HepG2 (cell line): ENCODE measurements around the gene PAXIP1. TPM values are rescaled to one million over a fixed set of nuclear protein-coding genes. Genes with fewer than 3 reads are reported as not detected.

ENCODE experiments used
- ATAC-seq: fragments of 200-7000 bp; cut with Tn5 transposase; 3 replicates; pipeline ENCODE4 v1.9.1; 2020; ENCODE audit warnings: mild to moderate bottlenecking, moderate library complexity
- BruUV-seq: library from RNA; stranded (reverse); fragments of 400-500 nt; replicated peaks from 2 replicates; lab custom pipeline; 2021; lab: Mats Ljungman, UMichigan
- CTCF ChIA-PET: fragments of 300-600 bp; formaldehyde crosslinking; extraction: SDS; loops from one replicate; lab custom pipeline; 2021; ENCODE audit warnings: low total read pairs, inconsistent platforms, low intra/inter-chr PET ratio; lab: Yijun Ruan, JAX
- POLR2A ChIA-PET: fragments of 350-600 bp; sonication (Branson Sonifier 250); formaldehyde crosslinking; loops from one replicate; lab custom pipeline; 2020; ENCODE audit warnings: antibody characterized with exemption, inconsistent platforms; lab: Yijun Ruan, JAX
- DNase-seq: peaks from one replicate; pipeline ENCODE4 v3.0.0-alpha.2; 2015; ENCODE audit warnings: low spot score
- FAIRE-seq: peaks from 3 replicates; lab custom pipeline; 2011; peaks lifted over from hg19 to GRCh38; lab: Jason Lieb, UNC
- H2AFZ ChIP-seq: one replicate; pipeline ENCODE4 v1.6.1; 2011; ENCODE audit warnings: low read length, inconsistent platforms
- H3K27ac ChIP-seq: fragments of 300-600 bp; 3 replicates; pipeline ENCODE4 v1.8.0; 2011; ENCODE audit warnings: mixed run types, mild to moderate bottlenecking, mixed read lengths, low read length, inconsistent platforms; ENCODE audit not compliant: insufficient read depth; ENCODE audit errors: extremely low read length
- H3K27me3 ChIP-seq, 2 experiments: fragments of 200-600 bp in 1 of 2; 2 replicates in 1 of 2; 3 replicates in 1 of 2; pipeline versions ENCODE4 v1.6.0 to v1.8.0; 2011; ENCODE audit warnings: low read length in 2 of 2, mild to moderate bottlenecking in 2 of 2, moderate library complexity in 2 of 2, inconsistent platforms in 1 of 2; ENCODE audit not compliant: insufficient read depth in 2 of 2, control insufficient read depth in 1 of 2
- H3K36me3 ChIP-seq, 2 experiments: fragments of 200-600 bp in 1 of 2; replicated peaks in 1 of 2; 2 replicates in 1 of 2; 3 replicates in 1 of 2; pipeline versions ENCODE4 v1.5.1 to v1.8.0; 2011; ENCODE audit warnings: low read length in 2 of 2, inconsistent platforms in 1 of 2; ENCODE audit not compliant: insufficient read depth in 2 of 2, control insufficient read depth in 1 of 2
- H3K4me1 ChIP-seq: 2 replicates; pipeline ENCODE4 v1.5.1; 2012; ENCODE audit warnings: low read length, inconsistent platforms; ENCODE audit not compliant: insufficient read depth
- H3K4me2 ChIP-seq: 2 replicates; pipeline ENCODE4 v1.6.0; 2011; ENCODE audit warnings: low read depth, low read length, inconsistent platforms
- H3K4me3 ChIP-seq, 3 experiments: fragments of 200-600 bp in 1 of 3; sonication (generic), shearing (Covaris generic) in 1 of 3; replicated peaks in 1 of 3; 2 replicates each; pipeline ENCODE4 v1.5.1; 2011 to 2016; ENCODE audit warnings: low read length in 3 of 3, inconsistent platforms in 2 of 3, low read depth in 2 of 3, mild to moderate bottlenecking in 2 of 3, control low read depth in 1 of 3, mixed read lengths in 1 of 3; ENCODE audit not compliant: insufficient read depth in 1 of 3
- H3K79me2 ChIP-seq: one replicate; pipeline ENCODE4 v1.6.1; 2011; ENCODE audit warnings: low read length, inconsistent platforms; ENCODE audit not compliant: insufficient read depth
- H3K9ac ChIP-seq: 2 replicates; pipeline ENCODE4 v1.6.0; 2011; ENCODE audit warnings: mild to moderate bottlenecking, low read depth, low read length, inconsistent platforms; ENCODE audit not compliant: insufficient read depth
- H3K9me3 ChIP-seq: 2 replicates; pipeline ENCODE4 v1.5.1; 2012; ENCODE audit warnings: mild to moderate bottlenecking, low read length
- H4K20me1 ChIP-seq: 2 replicates; pipeline ENCODE4 v1.6.0; 2011; ENCODE audit warnings: inconsistent platforms, mild to moderate bottlenecking, low read length, moderate library complexity; ENCODE audit not compliant: insufficient read depth
- ELF3 ChIP-seq: IDR thresholded peaks from 2 replicates; pipeline ENCODE4 v1.6.1; 2016; ENCODE audit warnings: missing genetic modification reagents, missing compliant biosample characterization
- FOXP4 ChIP-seq: sonication (generic); formaldehyde crosslinking; IDR thresholded peaks from 2 replicates; pipeline ENCODE4 v1.4.0; 2020; ENCODE audit warnings: missing genetic modification reagents
- MAF1 ChIP-seq: sonication (generic); formaldehyde crosslinking; IDR thresholded peaks from 2 replicates; pipeline ENCODE4 v1.5.0; 2020; ENCODE audit warnings: missing genetic modification reagents, borderline replicate concordance
- NFIB ChIP-seq: sonication (generic); formaldehyde crosslinking; IDR thresholded peaks from 2 replicates; pipeline ENCODE4 v1.9.0; 2021; ENCODE audit warnings: missing genetic modification reagents, mild to moderate bottlenecking, borderline replicate concordance
- REL ChIP-seq: sonication (generic); formaldehyde crosslinking; conservative IDR thresholded peaks from 2 replicates; pipeline ENCODE4 v1.8.0; 2022; ENCODE audit warnings: mild to moderate bottlenecking, missing genetic modification reagents, moderate library complexity
- REPIN1 ChIP-seq: sonication (generic); formaldehyde crosslinking; IDR thresholded peaks from 2 replicates; pipeline ENCODE4 v1.8.0; 2022; ENCODE audit warnings: missing genetic modification reagents, low read depth, mild to moderate bottlenecking, borderline replicate concordance
- TAF15 ChIP-seq: fragments of 200-400 bp; formaldehyde crosslinking; IDR thresholded peaks from one replicate; pipeline ENCODE4 v1.6.1; 2018; ENCODE audit warnings: mild to moderate bottlenecking, low read depth, low read length; ENCODE audit not compliant: poor library complexity, severe bottlenecking
- THYN1 ChIP-seq: sonication (generic); formaldehyde crosslinking; IDR thresholded peaks from 2 replicates; pipeline ENCODE4 v1.8.1; 2023; ENCODE audit warnings: low read depth, mild to moderate bottlenecking, moderate library complexity, missing genetic modification reagents, borderline replicate concordance
- ZBTB10 ChIP-seq: sonication (generic); formaldehyde crosslinking; IDR thresholded peaks from 2 replicates; pipeline ENCODE4 v1.4.0; 2020; ENCODE audit warnings: missing genetic modification reagents, borderline replicate concordance
- ZNF552 ChIP-seq: sonication (generic); formaldehyde crosslinking; IDR thresholded peaks from 2 replicates; pipeline ENCODE4 v1.9.0; 2022; ENCODE audit warnings: missing genetic modification reagents, mild to moderate bottlenecking, borderline replicate concordance
- ZNF777 ChIP-seq: sonication (generic); formaldehyde crosslinking; IDR thresholded peaks from 2 replicates; pipeline ENCODE4 v1.4.0; 2020; ENCODE audit warnings: missing genetic modification reagents
- WGBS: methylation state at CpG from one replicate; pipeline ENCODE4 v1.1.6; 2017; ENCODE audit warnings: low lambda C conversion rate; 5-methylcytosine and 5-hydroxymethylcytosine counted together
- in situ Hi-C: cut with HindIII; loops from 2 replicates; pipeline ENCODE4 v1.10.0; 2017; ENCODE audit warnings: low pct_unique_long_range_greater_than_20kb; ENCODE audit not compliant: extremely low pct_ligation_motif_present
- intact Hi-C: fragments of 100-400 bp; cut with micrococcal nuclease; formaldehyde crosslinking; loops from one replicate; pipeline ENCODE4 v1.10.0; 2022; ENCODE audit not compliant: unreplicated experiment
- polyA plus RNA-seq, 8 experiments: library from polyadenylated mRNA; depleted of rRNA in 3 of 8; stranded (reverse) in 7 of 8; unstranded in 1 of 8; fragments of >200 nt; fragmentation: Illumina TruSeq in 4 of 8; extraction: Trizol in 4 of 8; gene quantifications; 2 replicates each; pipeline versions ENCODE4 v1.2.1 to v1.2.3, GENCODE V29; 2011 to 2016; ENCODE audit warnings: low read depth in 4 of 8, missing spikeins in 1 of 8, mixed read lengths in 1 of 8; ENCODE audit not compliant: insufficient read depth in 1 of 8
- total RNA-seq, 5 experiments: library from RNA; depleted of rRNA; stranded (reverse); fragments of >200 nt; fragmentation: Illumina TruSeq; extraction: Trizol; gene quantifications; 2 replicates each; pipeline ENCODE4 v1.2.3, GENCODE V29; 2016; ENCODE audit warnings: low read depth in 1 of 5
- TF ChIP-seq, protein P1 (sequence below): sonication (generic); formaldehyde crosslinking; IDR thresholded peaks from 2 replicates; pipeline ENCODE4 v1.4.0; 2020; ENCODE audit warnings: mild to moderate bottlenecking, missing genetic modification reagents

Gene PAXIP1
- total and polyA plus RNA-seq, 2 of the 13 experiments (the other 11 are each of a cell fraction or from before 2014, with no cell fraction given), result 11.6 to 16.2 TPM

- 95% methylated on average over 6 of the region's 6 CpGs for WGBS
- H3K4me1 ChIP-seq, result no peaks in the 10 kb centered on the region
- H3K4me2 ChIP-seq, result no peak overlapping the region
- no peaks in the 10 kb centered on the region for H3K79me2 ChIP-seq
- ChIA-PET CTCF (no interaction called here), POLR2A (no interaction called here)
- no peaks in the 10 kb centered on the region for H4K20me1 ChIP-seq
- TF ChIP-seq ZNF777 (CRISPR knock-in tag), result no peak
- no peak for TF ChIP-seq REPIN1
- TF ChIP-seq NFIB (CRISPR knock-in tag), result no peak
- no peak for TF ChIP-seq MAF1 (CRISPR knock-in tag)
- no peak for TF ChIP-seq TAF15
- TF ChIP-seq FOXP4 (CRISPR knock-in tag), result no peak
- TF ChIP-seq ELF3, result no peak
- no peak for TF ChIP-seq ZBTB10
- TF ChIP-seq, protein P1, sequence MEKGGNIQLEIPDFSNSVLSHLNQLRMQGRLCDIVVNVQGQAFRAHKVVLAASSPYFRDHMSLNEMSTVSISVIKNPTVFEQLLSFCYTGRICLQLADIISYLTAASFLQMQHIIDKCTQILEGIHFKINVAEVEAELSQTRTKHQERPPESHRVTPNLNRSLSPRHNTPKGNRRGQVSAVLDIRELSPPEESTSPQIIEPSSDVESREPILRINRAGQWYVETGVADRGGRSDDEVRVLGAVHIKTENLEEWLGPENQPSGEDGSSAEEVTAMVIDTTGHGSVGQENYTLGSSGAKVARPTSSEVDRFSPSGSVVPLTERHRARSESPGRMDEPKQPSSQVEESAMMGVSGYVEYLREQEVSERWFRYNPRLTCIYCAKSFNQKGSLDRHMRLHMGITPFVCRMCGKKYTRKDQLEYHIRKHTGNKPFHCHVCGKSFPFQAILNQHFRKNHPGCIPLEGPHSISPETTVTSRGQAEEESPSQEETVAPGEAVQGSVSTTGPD, result no peak
- no peak for TF ChIP-seq REL
- no peak for TF ChIP-seq ZNF552 (CRISPR knock-in tag)
- no peak for TF ChIP-seq THYN1 (CRISPR knock-in tag)
- no TSS peak for BruUV-seq
- H3K36me3 ChIP-seq, result peaks cover 6 to 34% of the 10 kb centered on the region in 2 experiments
- no peak for FAIRE-seq
- ATAC-seq, result no peak
- H3K27ac ChIP-seq, result no peak overlapping the region
- intact Hi-C loops, result no loop called here
- H3K9ac ChIP-seq, result no peak overlapping the region
- in situ Hi-C loops, result no loop called here
- H3K4me3 ChIP-seq, result no peak overlapping the region
- no peak for DNase-seq
- no peaks in the 10 kb centered on the region for H3K9me3 ChIP-seq
- no peaks in the 10 kb centered on the region for H3K27me3 ChIP-seq
- H2AFZ ChIP-seq, result no peak overlapping the region
These were observed 18.2 kb downstream of the PAXIP1 start for GRCh38 chr7:154984601-154985188.
